ENCODE data around the gene C1QTNF9.

- TF ChIP-seq, protein P1, sequence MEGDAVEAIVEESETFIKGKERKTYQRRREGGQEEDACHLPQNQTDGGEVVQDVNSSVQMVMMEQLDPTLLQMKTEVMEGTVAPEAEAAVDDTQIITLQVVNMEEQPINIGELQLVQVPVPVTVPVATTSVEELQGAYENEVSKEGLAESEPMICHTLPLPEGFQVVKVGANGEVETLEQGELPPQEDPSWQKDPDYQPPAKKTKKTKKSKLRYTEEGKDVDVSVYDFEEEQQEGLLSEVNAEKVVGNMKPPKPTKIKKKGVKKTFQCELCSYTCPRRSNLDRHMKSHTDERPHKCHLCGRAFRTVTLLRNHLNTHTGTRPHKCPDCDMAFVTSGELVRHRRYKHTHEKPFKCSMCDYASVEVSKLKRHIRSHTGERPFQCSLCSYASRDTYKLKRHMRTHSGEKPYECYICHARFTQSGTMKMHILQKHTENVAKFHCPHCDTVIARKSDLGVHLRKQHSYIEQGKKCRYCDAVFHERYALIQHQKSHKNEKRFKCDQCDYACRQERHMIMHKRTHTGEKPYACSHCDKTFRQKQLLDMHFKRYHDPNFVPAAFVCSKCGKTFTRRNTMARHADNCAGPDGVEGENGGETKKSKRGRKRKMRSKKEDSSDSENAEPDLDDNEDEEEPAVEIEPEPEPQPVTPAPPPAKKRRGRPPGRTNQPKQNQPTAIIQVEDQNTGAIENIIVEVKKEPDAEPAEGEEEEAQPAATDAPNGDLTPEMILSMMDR (IDR thresholded peaks at IDR 0.05; ENCODE audit: low read depth, low read length, poor library complexity, severe bottlenecking) = no peak
- no peak for TF ChIP-seq EZH2phosphoT487 (IDR thresholded peaks at IDR 0.05; ENCODE audit: borderline replicate concordance, low read length)
Observed at GRCh38 chr13:24284889-24285565, 24.4 kb upstream of the C1QTNF9 start.

Data from DOHH2 (cell line).